Neural crest cell (in vitro differentiated cells): ENCODE results near the gene NKAP. TPM values are rescaled to one million over a fixed set of nuclear protein-coding genes. Genes with fewer than 3 reads are reported as not detected.
"Not testable (repeated sequence)": the region's sequence is repeated elsewhere in the genome, so short reads cannot be mapped to it uniquely, and the experiment has no call there.

Source experiments
- DNase-seq: peaks from one replicate; pipeline ENCODE4 v3.0.0; 2021; ENCODE audit warnings: low read depth, mixed read lengths, low spot score
- H3K27ac Mint-ChIP-seq: one replicate; pipeline ENCODE4 v1.8.0; 2021; ENCODE audit warnings: mild to moderate bottlenecking, mixed read lengths; ENCODE audit not compliant: unreplicated experiment
- H3K27me3 Mint-ChIP-seq: 2 replicates; pipeline ENCODE4 v1.8.0; 2021; ENCODE audit warnings: low read depth, mild to moderate bottlenecking, mixed read lengths
- H3K36me3 Mint-ChIP-seq: 2 replicates; pipeline ENCODE4 v1.8.0; 2021; ENCODE audit warnings: low read depth, mild to moderate bottlenecking, mixed read lengths
- H3K4me1 Mint-ChIP-seq: 2 replicates; pipeline ENCODE4 v1.8.0; 2021; ENCODE audit warnings: mixed read lengths
- H3K4me3 Mint-ChIP-seq: one replicate; pipeline ENCODE4 v1.8.0; 2021; ENCODE audit warnings: mild to moderate bottlenecking, mixed read lengths
- H3K9me3 Mint-ChIP-seq: 2 replicates; pipeline ENCODE4 v1.8.0; 2021; ENCODE audit warnings: mixed read lengths
- CTCF ChIP-seq: fragments of 200-600 bp; sonication (generic); conservative IDR thresholded peaks from 2 replicates; pipeline ENCODE4 v1.5.0; 2021; ENCODE audit warnings: antibody characterized with exemption, mild to moderate bottlenecking
- total RNA-seq: library from RNA; stranded (reverse); gene quantifications from 2 replicates; pipeline ENCODE4 v1.2.1, GENCODE V29; 2021

Gene NKAP
- total RNA-seq, 1 donor from 2014 or later = 8.6 TPM

GRCh38 chrX:119984652-119985051 is 41.1 kb upstream of the NKAP start:
- H3K4me3 Mint-ChIP-seq = no peak overlapping the region
- H3K9me3 Mint-ChIP-seq = peaks cover 2% of the 10 kb centered on the region
- peaks cover 2% of the 10 kb centered on the region for H3K36me3 Mint-ChIP-seq
- peaks cover 62% of the 10 kb centered on the region for H3K27me3 Mint-ChIP-seq
- no peak for TF ChIP-seq CTCF
- DNase-seq = no peak
- no peaks in the 10 kb centered on the region for H3K4me1 Mint-ChIP-seq
- no peak overlapping the region for H3K27ac Mint-ChIP-seq

GRCh38 chrX:119983494-119983893 is 39.9 kb upstream of the NKAP start:
- no peaks in the 10 kb centered on the region for H3K4me1 Mint-ChIP-seq
- peaks cover 2% of the 10 kb centered on the region for H3K36me3 Mint-ChIP-seq
- H3K27ac Mint-ChIP-seq = no peak overlapping the region
- peaks cover 2% of the 10 kb centered on the region for H3K9me3 Mint-ChIP-seq
- DNase-seq = no peak
- TF ChIP-seq CTCF = no peak
- peaks cover 53% of the 10 kb centered on the region for H3K27me3 Mint-ChIP-seq
- H3K4me3 Mint-ChIP-seq = no peak overlapping the region

GRCh38 chrX:119982145-119982544 is 38.6 kb upstream of the NKAP start:
- H3K4me3 Mint-ChIP-seq = no peak overlapping the region
- H3K27ac Mint-ChIP-seq = no peak overlapping the region
- H3K4me1 Mint-ChIP-seq = no peaks in the 10 kb centered on the region
- H3K36me3 Mint-ChIP-seq = peaks cover 2% of the 10 kb centered on the region
- DNase-seq = no peak
- H3K27me3 Mint-ChIP-seq = peaks cover 40% of the 10 kb centered on the region
- TF ChIP-seq CTCF = no peak
- peaks cover 2% of the 10 kb centered on the region for H3K9me3 Mint-ChIP-seq

- peaks cover 36% of the 10 kb centered on the region for H3K27me3 Mint-ChIP-seq
- no peak overlapping the region for H3K4me3 Mint-ChIP-seq
- DNase-seq = peak; percentile 26
- no peak overlapping the region for H3K27ac Mint-ChIP-seq
- peaks cover 2% of the 10 kb centered on the region for H3K36me3 Mint-ChIP-seq
- no peaks in the 10 kb centered on the region for H3K4me1 Mint-ChIP-seq
- TF ChIP-seq CTCF = peak; percentile 65
- peaks cover 2% of the 10 kb centered on the region for H3K9me3 Mint-ChIP-seq
Measured at GRCh38 chrX:119981286-119982070, 37.9 kb upstream of the NKAP start.

GRCh38 chrX:119977172-119977571 is 33.6 kb upstream of the NKAP start:
- H3K4me1 Mint-ChIP-seq, DNase-seq, H3K4me3 Mint-ChIP-seq, H3K27me3 Mint-ChIP-seq, H3K27ac Mint-ChIP-seq, H3K9me3 Mint-ChIP-seq, H3K36me3 Mint-ChIP-seq: not testable (repeated sequence)

- DNase-seq = no peak
- Mint-ChIP-seq H3K4me1 (no peaks in the 10 kb centered on the region), H3K27ac (no peak overlapping the region), H3K27me3 (no peaks in the 10 kb centered on the region), H3K4me3 (no peak overlapping the region), H3K9me3 (no peaks in the 10 kb centered on the region), H3K36me3 (no peaks in the 10 kb centered on the region)
- TF ChIP-seq CTCF = no peak
Measured at GRCh38 chrX:119971184-119971583, 27.6 kb upstream of the NKAP start.
